NCI-H524 (cell line): Measurements from ENCODE around the gene DOCK11.
"Not testable (repeated sequence)": the region's sequence is repeated elsewhere in the genome, so short reads cannot be mapped to it uniquely, and the experiment has no call there.

Experiments used
- DNase-seq, 2 experiments: peaks; one replicate each; lab custom pipeline; 2025; lab: John Stamatoyannopoulos, UW

Gene DOCK11

DNA sequence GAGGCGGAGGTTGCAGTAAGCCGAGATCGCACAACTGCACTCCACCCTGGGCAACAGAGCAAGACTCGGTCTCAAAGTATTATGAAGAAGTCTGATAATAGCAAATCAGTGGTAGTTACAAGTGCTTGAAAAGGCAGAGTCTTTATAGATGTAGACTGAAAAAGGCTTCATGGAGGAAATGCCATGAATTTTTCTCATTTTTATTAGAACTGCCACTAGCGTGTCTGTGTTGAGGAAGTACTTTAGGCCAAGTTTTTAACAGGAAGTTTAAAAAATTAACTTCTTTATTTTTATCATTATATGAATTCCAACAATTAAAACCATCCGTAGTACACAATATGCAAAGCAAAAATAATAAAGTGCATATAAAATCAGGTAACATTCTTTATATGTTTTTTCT is 199.0 kb downstream of the DOCK11 start:
- no peak for DNase-seq

DNA sequence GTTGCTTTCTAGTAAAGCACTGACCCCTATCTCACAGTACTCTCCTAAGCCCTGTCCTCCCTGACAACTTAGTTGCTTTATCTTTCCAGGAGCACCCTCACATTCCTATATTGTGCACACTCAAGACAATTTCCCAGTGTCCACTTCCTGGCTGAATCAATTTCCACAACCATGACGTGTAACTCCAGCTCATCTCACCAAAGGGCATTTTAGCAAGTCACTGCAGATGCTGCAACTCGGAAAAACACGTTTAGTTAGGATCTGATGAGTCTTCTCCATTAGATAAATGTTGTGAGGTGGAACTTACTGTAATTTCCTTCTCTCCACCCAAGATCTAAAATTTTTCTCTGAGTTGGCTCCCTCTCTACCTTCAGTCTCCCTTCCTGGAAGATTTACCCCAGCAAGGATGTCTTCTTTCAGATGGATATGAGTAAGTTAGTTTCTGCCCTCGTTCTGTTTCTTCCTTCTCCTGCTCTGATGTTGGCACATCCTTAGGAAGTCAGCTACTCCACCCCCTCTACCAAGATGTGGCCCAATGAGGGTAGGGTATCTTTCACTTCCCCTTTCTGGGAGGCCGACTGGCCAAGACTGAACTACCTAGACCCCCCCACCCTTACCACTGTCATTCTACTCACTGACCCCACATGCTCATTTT is 203.0 kb downstream of the DOCK11 start:
- DNase-seq: no peak

DNA sequence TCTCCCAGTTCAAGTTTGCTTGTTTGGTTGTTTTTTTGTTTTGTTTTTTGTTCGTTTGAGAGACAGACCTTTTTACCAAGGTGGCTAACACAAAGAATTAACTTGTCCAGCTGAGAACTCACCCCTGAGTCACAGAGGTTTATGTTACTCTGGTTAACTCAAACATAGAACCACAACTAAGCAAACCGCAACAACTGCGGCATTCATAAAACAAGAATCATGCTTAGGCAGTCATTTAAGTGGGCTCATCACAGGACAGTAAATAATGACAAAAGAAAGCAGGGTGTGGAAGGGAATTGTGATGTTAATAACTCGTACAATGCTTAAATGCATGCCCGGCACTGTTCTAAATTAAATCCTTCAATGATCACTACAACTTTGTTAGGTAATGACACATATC is 207.1 kb downstream of the DOCK11 start:
- no peak for DNase-seq

DNA sequence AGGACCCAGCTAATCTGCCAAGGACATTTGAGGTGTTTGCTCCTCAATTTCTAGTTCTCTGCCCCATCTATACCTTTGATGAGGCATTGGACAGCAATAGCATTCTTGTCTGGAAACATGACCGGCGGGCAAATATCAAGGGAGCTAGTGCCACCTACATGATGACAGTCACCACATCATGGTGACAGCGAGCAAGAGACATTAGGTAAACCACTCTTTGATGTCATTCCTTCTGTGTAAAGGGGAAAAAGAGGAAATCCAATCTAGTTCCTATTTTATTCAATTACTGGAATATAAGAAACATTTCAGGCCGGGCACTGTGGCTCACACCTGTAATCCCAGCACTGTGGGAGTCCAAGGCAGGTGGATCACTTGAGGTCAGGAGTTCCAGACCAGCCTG is 211.1 kb downstream of the DOCK11 start:
- DNase-seq: no peak

DNA sequence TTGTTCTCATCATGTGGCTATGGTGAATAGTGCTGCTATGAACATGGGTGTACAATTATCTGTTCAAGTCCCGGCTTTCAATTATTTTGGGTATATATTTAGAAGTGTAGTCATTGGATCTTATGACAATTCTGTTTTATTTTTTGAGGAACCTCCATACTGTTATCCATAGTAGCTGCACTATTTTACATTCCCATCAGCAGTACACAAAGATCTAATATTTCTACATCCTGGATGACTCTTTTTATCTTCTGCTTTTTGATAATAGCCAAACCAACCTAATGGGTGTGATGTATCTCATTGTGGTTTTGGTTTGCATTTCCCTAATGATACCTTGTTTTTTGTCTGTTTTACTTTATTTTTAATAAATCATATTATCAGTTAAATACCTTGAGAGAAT is 218.9 kb downstream of the DOCK11 start:
- DNase-seq: no peak

DNA sequence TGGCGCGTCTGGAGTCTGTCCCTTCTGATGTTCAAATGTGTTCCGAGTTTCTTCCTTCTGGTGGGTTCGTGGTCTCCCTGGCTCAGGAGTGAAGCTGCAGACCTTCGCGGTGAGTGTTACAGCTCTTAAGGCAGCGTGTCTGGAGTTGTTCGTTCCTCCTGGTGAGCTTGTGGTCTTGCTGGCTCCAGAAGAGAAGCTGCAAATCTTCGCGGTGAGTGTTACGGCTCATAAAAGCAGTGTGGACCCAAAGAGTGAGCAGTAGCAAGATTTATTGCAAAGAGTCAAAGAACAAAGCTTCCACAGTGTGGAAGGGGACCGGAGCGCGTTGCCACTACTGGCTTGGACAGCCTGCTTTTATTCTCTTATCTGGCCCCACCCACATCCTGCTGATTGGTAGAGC is 220.3 kb downstream of the DOCK11 start:
- DNase-seq: not testable (repeated sequence)

DNA sequence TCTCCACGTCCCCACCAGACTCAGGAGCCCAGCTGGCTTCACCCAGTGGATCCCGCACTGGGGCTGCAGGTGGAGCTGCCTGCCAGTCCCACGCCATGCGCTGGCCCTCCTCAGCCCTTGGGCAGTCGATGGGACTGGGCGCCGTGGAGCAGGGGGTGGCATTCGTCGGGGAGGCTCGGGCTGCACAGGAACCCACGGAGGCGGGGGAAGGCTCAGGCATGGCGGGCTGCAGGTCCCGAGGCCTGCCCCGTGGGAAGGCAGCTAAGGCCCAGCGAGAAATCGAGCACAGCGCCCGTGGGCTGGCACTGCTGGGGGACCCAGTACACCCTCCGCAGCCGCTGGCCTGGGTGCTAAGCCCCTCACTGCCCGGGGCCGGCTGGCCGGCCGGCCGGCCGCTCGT is 221.2 kb downstream of the DOCK11 start:
- DNase-seq: not testable (repeated sequence)

DNA sequence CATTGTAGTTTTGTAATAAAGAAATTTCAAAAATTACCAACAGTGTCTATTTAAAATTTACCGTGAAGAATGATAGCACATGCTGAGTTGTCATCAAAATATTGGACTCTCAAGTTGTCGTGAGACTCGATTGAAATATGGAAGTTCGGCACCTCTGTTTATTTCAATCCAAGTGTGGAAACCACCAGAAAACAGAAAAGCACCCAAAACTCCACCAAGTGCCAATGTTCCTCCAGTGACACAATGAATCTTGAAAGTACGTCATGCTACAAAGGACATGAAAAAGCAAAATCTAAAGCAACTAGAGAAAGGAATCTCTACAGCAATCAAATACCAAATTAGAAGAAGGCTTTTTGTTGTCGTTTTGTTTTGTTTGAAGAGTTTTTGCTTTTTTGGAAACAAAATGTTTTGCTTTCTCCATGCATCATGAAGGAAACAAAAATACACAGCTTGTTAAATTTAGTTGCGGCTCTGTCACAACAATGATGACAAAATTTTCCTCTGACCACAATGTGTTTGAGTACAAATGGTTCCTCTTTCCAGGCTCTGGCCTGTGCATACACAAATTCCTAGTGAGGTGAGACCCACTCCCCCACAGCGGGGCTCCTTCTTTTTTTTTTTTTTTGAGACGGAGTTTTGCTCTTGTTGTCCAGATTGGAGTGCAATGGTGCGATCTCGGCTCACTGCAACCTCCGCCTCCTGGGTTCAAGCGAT is 222.2 kb downstream of the DOCK11 start:
- no peak for DNase-seq

DNA sequence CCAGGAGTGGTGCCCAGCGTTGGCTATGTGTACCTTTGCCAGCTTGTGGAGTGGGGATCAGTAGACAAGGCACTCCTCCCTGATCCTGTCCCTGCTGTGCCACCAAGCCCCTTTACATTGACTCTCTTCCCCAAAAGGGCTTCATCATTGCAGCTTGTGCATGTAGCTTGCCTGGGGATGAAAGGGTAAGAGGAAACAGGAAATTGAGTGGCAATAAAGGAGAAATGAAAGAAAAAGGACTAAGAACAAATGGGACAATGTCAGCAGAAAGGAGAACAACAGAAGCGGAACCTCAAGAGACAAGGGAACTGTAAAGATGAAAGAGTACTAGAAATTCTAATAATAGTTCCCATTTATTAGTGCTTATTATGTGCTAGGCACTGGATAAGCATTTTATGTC is 223.1 kb downstream of the DOCK11 start:
- DNase-seq: no peak

DNA sequence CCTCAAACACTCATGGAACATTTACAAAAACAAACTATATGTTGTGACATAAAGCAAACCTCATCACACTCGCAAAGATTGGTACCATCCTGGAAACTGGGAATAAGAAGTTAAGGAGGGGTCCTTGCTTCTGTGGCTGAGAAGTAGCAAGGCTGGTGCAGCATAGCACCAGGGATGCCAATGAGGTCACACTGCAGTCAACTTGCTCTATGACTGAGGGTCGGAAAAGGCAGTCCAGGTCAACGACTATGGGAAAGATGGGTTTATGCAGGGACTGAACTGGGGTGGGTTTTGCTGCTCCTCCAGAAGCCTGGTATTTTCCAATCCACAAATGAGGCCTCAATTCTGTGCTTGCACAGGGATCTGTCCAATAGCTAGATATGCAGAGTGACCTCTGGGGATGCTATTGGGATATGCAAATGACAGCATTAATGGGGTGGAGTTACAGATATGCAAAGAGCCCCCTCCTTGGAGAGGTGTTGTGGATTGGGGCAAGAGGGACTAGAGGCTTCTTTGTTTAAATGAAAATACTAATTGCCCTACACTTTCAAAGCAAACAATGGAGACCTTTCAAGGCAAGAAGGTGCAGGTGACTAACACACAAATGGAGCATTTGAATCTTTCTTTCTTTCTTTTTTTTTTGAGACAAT is 224.6 kb downstream of the DOCK11 start:
- DNase-seq: no peak

DNA sequence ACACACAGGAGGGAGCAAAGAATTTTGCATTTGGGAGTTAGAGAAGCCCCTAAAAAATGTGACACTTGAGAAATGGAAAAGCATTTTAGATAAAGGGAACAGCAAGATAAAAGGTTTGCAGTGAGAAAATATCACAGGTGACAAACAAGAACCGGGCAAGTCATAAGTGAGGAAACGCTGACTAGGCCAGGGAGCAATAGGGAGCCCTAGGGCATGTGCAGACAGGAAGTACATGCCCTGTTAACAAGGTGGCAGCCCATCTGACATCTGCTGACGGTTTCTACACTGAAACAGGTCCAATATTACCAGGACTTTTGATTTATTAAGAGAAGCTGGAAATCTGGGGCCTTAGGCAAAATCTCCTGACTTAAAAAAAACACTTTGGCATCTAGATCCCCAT is 227.8 kb downstream of the DOCK11 start:
- DNase-seq: no peak

DNA sequence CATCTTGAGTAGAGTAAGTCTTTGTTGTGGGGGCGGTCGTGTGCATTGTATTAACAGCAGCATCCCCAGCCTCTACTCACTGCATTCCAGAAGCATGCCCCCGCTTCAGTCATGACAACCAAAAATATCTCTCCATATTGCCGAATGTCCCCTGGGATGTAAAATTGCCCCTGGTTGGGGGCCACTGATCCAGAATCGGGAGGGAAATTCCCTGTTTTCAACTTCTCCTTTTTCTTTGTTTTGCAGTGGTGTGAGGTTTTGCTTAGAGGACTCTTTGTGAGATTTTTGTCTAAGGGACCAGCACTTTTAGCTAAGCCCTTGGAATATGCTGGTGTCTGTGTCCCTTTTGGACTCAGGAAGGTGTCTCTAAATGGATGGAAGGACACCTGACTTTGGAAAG is 228.8 kb downstream of the DOCK11 start:
- DNase-seq: no peak

DNA sequence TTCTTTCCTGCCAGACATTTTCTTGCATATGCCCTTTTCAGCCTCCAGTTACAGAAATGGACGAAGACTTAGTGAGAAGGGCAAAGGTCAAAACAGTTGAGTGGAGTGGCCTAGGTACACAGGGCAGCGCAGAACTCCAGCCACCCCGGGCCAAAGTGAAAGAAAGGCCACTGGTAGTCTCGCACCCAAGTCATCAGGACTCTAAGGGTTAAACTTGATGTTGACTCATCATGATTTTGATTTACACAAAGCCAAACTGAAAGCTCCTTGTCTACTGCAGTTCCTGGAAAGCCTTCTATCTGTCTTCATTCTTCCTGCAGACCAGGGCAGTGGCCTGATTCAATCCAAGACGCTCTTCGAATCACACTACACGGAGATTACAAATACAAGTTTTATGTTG is 229.2 kb downstream of the DOCK11 start:
- DNase-seq: no peak

DNA sequence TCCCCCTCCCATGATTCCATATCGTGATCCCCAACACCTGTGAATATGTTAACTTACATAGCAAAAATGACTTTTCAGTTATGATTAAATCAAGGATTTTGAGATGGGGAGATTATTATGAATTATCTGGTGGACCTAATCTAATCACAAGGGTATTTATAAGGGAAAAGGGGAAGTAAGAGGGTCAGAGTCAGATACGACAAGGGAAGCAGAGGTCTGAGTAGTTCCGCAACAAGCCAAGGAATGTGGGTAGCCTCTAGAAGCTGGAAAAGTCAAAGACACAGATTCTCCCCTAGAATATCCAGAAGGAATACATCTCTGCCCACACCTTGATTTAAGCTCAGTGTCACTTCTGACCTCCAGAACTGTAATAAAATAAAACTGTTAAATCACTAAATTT is 230.8 kb downstream of the DOCK11 start:
- no peak for DNase-seq

DNA sequence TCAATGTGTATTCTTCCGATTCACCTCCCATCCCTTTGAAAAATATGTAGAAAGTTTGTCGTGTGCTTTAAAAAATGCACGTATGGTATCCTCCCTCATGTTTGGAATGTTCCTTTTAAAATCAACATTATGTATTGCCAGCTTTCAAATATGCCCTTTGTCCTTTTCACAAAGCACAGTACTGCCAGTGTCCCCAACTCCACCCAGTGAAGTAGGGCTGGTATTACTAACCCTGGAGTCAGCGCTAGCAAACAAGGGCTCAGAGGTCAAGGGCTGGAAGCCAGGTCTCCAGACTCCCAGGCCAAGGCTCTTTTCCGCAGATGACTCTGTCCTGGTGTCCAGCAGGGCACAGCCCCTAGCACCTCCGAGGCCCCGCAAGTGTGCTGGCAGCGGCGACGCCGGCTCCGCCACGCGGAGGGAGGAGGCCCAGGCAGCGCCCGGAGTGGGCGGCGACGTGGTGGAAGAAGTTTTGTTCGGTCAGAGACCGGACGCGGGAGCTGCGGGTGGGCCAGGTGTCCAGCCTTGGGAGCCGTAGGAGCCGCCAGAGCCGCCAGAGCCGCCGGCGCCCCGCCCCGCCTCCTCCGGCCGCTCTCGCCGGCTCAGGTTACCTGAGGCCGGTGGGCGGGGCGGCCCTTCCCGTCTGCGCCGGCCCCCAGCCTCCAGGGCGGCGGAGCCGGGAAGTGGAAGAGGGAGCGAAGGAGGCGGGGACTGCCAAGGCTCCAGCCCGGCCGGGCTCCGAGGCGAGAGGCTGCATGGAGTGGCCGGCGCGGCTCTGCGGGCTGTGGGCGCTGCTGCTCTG is 231.5 kb downstream of the DOCK11 start, which contains the start of gene IL13RA1:
Gene IL13RA1 (plus strand): TSS at position 720 of the 799 bp plus-strand sequence. CDS start 33 bp downstream, at position 753.
- peak; percentile 78 to 80 for DNase-seq

DNA sequence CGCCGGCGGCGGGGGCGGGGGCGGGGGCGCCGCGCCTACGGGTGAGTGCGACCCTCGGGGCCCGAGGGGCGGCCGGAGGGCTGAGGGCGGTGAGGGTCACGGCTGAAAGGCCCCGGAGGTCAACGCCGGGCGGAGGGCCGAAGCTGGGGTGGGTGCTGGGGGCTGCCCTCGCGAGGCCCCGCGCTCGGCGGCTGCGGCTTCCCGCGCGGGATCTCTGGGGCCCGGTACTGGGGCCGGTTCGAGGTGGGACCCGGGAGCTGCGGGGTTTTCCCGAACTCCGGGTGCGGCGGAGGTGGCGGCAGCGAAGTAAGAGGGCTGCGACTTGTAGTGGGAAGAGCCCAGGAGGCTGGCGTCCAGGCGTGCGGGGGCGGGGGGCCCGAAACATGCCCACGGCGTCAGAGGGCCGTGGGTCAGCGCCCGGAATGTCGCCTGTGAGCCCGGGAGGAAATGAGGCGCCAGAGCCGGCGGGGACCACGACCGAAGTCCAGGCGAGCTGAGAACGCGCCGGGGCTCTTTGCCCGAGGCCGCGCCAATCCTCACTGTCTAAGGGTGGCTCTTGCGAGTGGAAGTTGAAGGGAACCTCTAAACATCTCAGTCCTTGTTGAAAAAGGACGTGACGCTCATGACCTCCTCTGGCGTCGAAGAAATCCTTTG is 232.2 kb downstream of the DOCK11 start:
- DNase-seq: peak; percentile 13 to 20

DNA sequence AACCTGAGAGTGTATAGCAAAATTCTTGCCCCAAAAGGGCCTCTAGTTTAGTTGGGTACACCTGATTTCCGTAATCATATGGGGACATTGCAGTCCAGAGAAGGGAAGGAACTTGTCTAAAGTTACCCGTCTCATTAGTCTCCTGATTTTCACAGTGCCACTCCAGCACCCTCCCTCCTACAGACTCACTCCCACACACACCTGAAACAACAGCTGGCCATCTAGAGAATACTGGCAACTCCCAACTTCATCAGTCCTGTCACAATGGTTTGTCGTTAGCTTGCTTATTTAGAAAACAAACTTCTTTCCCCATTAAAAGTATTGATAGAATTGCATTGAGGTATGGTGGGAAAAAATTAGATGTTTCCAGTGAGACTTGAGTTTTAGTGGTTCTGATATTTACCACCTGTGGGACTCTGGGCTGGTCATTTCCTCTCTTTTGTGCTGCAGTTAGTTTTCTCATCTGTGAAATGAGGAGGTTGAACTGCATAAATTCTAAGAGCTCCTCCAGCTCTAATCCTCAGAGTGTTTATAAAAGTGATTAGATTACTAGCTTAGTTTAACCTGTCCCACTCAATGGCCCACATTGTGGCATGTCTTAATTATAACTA is 233.5 kb downstream of the DOCK11 start:
- DNase-seq: peak in 1 of 2 experiments; percentile 4

DNA sequence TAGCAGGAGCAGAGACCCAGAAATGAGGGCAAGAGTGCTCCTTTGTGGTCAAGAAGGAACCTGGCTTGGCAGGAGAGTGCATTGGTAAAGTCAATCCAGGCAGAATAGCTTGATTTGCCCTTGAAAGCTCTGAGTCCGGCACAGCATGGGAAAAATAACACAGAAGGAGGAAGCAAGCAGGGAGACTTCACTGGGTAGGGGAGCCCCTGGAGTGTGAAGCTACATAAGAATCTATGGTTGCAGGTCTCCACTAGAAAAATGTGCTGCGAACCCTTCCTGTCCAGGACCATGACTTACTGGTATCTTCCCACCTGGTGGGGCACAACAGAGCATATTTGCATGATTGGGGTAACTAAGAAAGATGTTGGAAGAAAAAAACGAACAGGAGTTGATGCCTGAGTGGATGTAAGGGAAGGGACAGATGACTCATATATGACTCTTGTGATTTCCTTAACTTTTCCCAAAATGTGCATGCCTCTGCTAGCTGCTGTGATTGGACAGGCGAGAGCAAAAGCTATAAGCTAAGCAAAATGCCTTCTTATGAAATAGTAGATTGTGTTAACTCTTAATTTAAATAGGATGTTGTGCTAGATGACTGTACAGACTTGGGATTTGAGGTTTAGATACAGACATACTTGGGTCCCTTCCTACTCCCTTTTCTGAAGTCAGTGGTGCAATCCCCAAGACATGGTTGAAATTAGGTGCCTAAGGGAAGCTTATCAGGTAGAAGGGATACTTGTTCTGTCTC is 235.1 kb downstream of the DOCK11 start:
- no peak for DNase-seq

DNA sequence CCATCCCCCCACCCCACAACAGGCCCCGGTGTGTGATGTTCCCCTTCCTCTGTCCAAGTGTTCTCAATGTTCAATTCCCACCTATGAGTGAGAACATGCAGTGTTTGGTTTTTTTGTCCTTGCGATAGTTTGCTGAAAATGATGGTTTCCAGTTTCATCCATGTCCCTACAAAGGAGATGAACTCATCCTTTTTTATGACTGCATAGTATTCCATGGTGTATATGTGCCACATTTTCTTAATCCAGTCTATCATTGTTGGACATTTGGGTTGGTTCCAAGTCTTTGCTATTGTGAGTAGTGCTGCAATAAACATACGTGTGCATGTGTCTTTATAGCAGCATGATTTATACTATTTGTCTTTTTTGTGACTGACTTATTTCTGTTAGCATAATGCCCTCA is 236.9 kb downstream of the DOCK11 start:
- DNase-seq: not testable (repeated sequence)

DNA sequence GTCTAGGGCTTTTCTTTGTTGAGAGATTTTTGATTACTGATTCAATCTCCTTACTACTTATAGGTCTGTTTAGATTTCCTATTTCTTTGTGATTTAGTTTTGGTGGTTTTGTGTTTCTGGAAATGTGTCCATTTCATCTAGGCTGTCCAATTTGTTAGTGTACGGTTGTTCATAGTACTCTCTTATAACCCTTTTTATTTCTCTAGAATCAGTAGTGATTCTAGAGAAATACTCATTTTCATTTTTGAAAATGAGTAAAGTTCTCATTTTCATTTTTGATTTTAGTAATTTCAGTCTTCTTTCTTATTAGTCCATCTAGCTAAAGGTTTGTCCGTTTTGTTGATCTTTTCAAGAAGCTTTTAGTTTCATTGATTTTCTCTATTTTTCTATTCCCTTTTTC is 239.3 kb downstream of the DOCK11 start:
- DNase-seq: no peak
